Measurements from ENCODE around the gene LRBA.

GRCh38 chr4:150591904-150592303 lies 423.2 kb downstream of the LRBA start:
- no peak for TF ChIP-seq ZNF24 (IDR thresholded peaks at IDR 0.05)
- no peak for TF ChIP-seq HBP1 (CRISPR knock-in tag; IDR thresholded peaks at IDR 0.05)
- TF ChIP-seq EZH2 (IDR thresholded peaks at IDR 0.05; ENCODE audit: borderline replicate concordance, low read depth, low read length) = no peak
- no peak for TF ChIP-seq NR2C1 (IDR thresholded peaks at IDR 0.05)
- TF ChIP-seq NR2C1 (tag; IDR thresholded peaks at IDR 0.05) = no peak
- TF ChIP-seq ELK3 (CRISPR knock-in tag; IDR thresholded peaks at IDR 0.05) = no peak
- TF ChIP-seq ERF (CRISPR knock-in tag; IDR thresholded peaks at IDR 0.05) = no peak
- no peak for TF ChIP-seq CTCF (IDR thresholded peaks at IDR 0.05 in 2 of 3, conservative IDR thresholded peaks at IDR 0.05 in 1 of 3; ENCODE audit: insufficient read depth in 2 of 3, low read depth in 1 of 3, low read length in 3 of 3)

Measured in K562 (cell line).